Trophoblast cell (in vitro differentiated cells and primary cell): Measurements from ENCODE around the gene TOB1.
A peak's percentile ranks its signal among the peaks of the same experiment; 100 is the strongest.

Experiments
- DNase-seq, 2 donors: peaks; one replicate each; pipeline ENCODE4 v3.0.0-alpha.2; 2016
- H2AFZ ChIP-seq: 2 replicates; pipeline ENCODE4 v1.6.1; 2013; ENCODE audit warnings: low read length, moderate library complexity, mild to moderate bottlenecking; ENCODE audit not compliant: insufficient read depth, poor library complexity
- H2AK5ac ChIP-seq: 2 replicates; pipeline ENCODE4 v1.6.1; 2013; ENCODE audit warnings: mild to moderate bottlenecking, low read length
- H2BK120ac ChIP-seq: 2 replicates; pipeline ENCODE4 v1.6.1; 2013; ENCODE audit warnings: low read length, mild to moderate bottlenecking, moderate library complexity; ENCODE audit not compliant: insufficient read depth, poor library complexity
- H2BK12ac ChIP-seq: 2 replicates; pipeline ENCODE4 v1.6.1; 2013; ENCODE audit warnings: mild to moderate bottlenecking, low read length, moderate library complexity
- H2BK5ac ChIP-seq: 2 replicates; pipeline ENCODE4 v1.6.1; 2013; ENCODE audit warnings: low read length, low read depth, moderate library complexity, mild to moderate bottlenecking; ENCODE audit not compliant: poor library complexity
- H3K14ac ChIP-seq: 2 replicates; pipeline ENCODE4 v1.6.1; 2013; ENCODE audit warnings: mild to moderate bottlenecking, low read length
- H3K18ac ChIP-seq: 2 replicates; pipeline ENCODE4 v1.6.1; 2013; ENCODE audit warnings: mild to moderate bottlenecking, low read length
- H3K23ac ChIP-seq: 2 replicates; pipeline ENCODE4 v1.6.1; 2013; ENCODE audit warnings: low read length
- H3K27ac ChIP-seq: 2 replicates; pipeline ENCODE4 v1.5.1; 2013; ENCODE audit warnings: low read depth, mild to moderate bottlenecking, inconsistent platforms, low read length, moderate library complexity
- H3K27me3 ChIP-seq: 2 replicates; pipeline ENCODE4 v1.6.1; 2013; ENCODE audit warnings: inconsistent platforms, mild to moderate bottlenecking, low read length, moderate library complexity; ENCODE audit not compliant: insufficient read depth
- H3K36me3 ChIP-seq, 2 experiments: 1 replicate in 1 of 2; 2 replicates in 1 of 2; pipeline ENCODE4 v1.6.1; 2013; ENCODE audit warnings: low read length in 2 of 2, mild to moderate bottlenecking in 2 of 2, moderate library complexity in 1 of 2; ENCODE audit not compliant: insufficient read depth in 2 of 2, control insufficient read depth in 1 of 2
- H3K4ac ChIP-seq: 2 replicates; pipeline ENCODE4 v1.6.1; 2013; ENCODE audit warnings: low read depth, mild to moderate bottlenecking, low read length, moderate library complexity
- H3K4me1 ChIP-seq, 2 experiments: 1 replicate in 1 of 2; 2 replicates in 1 of 2; pipeline ENCODE4 v1.6.1; 2013; ENCODE audit warnings: low read length in 2 of 2, mild to moderate bottlenecking in 2 of 2, moderate library complexity in 1 of 2; ENCODE audit not compliant: insufficient read depth in 2 of 2, control insufficient read depth in 1 of 2
- H3K4me2 ChIP-seq: 2 replicates; pipeline ENCODE4 v1.6.1; 2013; ENCODE audit warnings: inconsistent platforms, mild to moderate bottlenecking, low read length, moderate library complexity
- H3K4me3 ChIP-seq: 2 replicates; pipeline ENCODE4 v1.5.1; 2013; ENCODE audit warnings: mild to moderate bottlenecking, low read depth, low read length, inconsistent platforms
- H3K79me1 ChIP-seq: one replicate; pipeline ENCODE4 v1.6.1; 2013; ENCODE audit warnings: low read length
- H3K79me2 ChIP-seq: 2 replicates; pipeline ENCODE4 v1.6.1; 2013; ENCODE audit warnings: low read length, mild to moderate bottlenecking; ENCODE audit not compliant: control insufficient read depth, insufficient read depth, poor library complexity
- H3K9ac ChIP-seq: 2 replicates; pipeline ENCODE4 v1.6.1; 2013; ENCODE audit warnings: mild to moderate bottlenecking, low read length
- H3K9me3 ChIP-seq: 2 replicates; pipeline ENCODE4 v1.6.1; 2013; ENCODE audit warnings: low read depth, mild to moderate bottlenecking, control low read depth, inconsistent platforms, low read length; ENCODE audit not compliant: insufficient read depth
- H4K12ac ChIP-seq: 2 replicates; pipeline ENCODE4 v1.6.1; 2013; ENCODE audit warnings: low read depth, mild to moderate bottlenecking, low read length, moderate library complexity
- H4K8ac ChIP-seq: 2 replicates; pipeline ENCODE4 v1.6.1; 2013; ENCODE audit warnings: low read depth, mild to moderate bottlenecking, low read length, moderate library complexity
- H4K91ac ChIP-seq: one replicate; pipeline ENCODE4 v1.6.1; 2013; ENCODE audit warnings: low read depth, mild to moderate bottlenecking, low read length, moderate library complexity
- WGBS: extraction: QIAGEN DNeasy Blood & Tissue Kit; methylation state at CpG from one replicate; pipeline ENCODE4 v1.1.7; 2013; ENCODE audit warnings: missing lambda C conversion rate; ENCODE audit not compliant: insufficient read length, insufficient coverage; ENCODE audit errors: extremely low coverage; 5-methylcytosine and 5-hydroxymethylcytosine counted together

Gene TOB1

GRCh38 chr17:50902372-50903353 lies 36.5 kb upstream of the TOB1 start:
- H2AFZ ChIP-seq, result no peak overlapping the region
- no peak overlapping the region for H3K4me2 ChIP-seq
- DNase-seq, result no peak
- H3K79me2 ChIP-seq, result no peaks in the 10 kb centered on the region
- H3K4me1 ChIP-seq, result peaks cover 16% of the 10 kb centered on the region in 2 experiments
- H4K12ac ChIP-seq, result no peak overlapping the region
- H3K27ac ChIP-seq, result no peak overlapping the region
- H2BK12ac ChIP-seq, result no peak overlapping the region
- H4K91ac ChIP-seq, result no peak overlapping the region
- H2BK120ac ChIP-seq, result no peak overlapping the region
- H3K23ac ChIP-seq, result no peak overlapping the region
- no peaks in the 10 kb centered on the region for H3K9me3 ChIP-seq
- no peaks in the 10 kb centered on the region for H3K79me1 ChIP-seq
- H3K9ac ChIP-seq, result no peak overlapping the region
- H3K14ac ChIP-seq, result no peak overlapping the region
- H3K36me3 ChIP-seq, result no peaks in the 10 kb centered on the region
- H3K4ac ChIP-seq, result no peak overlapping the region
- H3K27me3 ChIP-seq, result no peaks in the 10 kb centered on the region
- H2BK5ac ChIP-seq, result no peak overlapping the region
- no peak overlapping the region for H2AK5ac ChIP-seq
- WGBS, result no CpG with 5 or more reads among the region's 9 CpGs
- no peak overlapping the region for H4K8ac ChIP-seq
- no peak overlapping the region for H3K4me3 ChIP-seq
- no peak overlapping the region for H3K18ac ChIP-seq

GRCh38 chr17:50900383-50900892 lies 34.3 kb upstream of the TOB1 start:
- H3K4me3 ChIP-seq, result no peak overlapping the region
- no peaks in the 10 kb centered on the region for H3K27me3 ChIP-seq
- H3K18ac ChIP-seq, result no peak overlapping the region
- no peak overlapping the region for H4K12ac ChIP-seq
- no peaks in the 10 kb centered on the region for H3K36me3 ChIP-seq
- no peak overlapping the region for H2AK5ac ChIP-seq
- no peak overlapping the region for H3K14ac ChIP-seq
- WGBS, result no CpG with 5 or more reads among the region's 7 CpGs
- H3K4me2 ChIP-seq, result no peak overlapping the region
- H4K91ac ChIP-seq, result no peak overlapping the region
- no peaks in the 10 kb centered on the region for H3K79me2 ChIP-seq
- no peak overlapping the region for H2AFZ ChIP-seq
- no peak overlapping the region for H3K27ac ChIP-seq
- no peak overlapping the region for H3K4ac ChIP-seq
- H3K79me1 ChIP-seq, result no peaks in the 10 kb centered on the region
- H2BK120ac ChIP-seq, result no peak overlapping the region
- H3K9ac ChIP-seq, result peak overlapping the region; percentile 28
- H3K9me3 ChIP-seq, result no peaks in the 10 kb centered on the region
- no peak overlapping the region for H2BK12ac ChIP-seq
- no peak for DNase-seq
- H4K8ac ChIP-seq, result no peak overlapping the region
- H3K23ac ChIP-seq, result no peak overlapping the region
- peaks cover 13 to 14% of the 10 kb centered on the region in 2 experiments for H3K4me1 ChIP-seq
- no peak overlapping the region for H2BK5ac ChIP-seq

DNA sequence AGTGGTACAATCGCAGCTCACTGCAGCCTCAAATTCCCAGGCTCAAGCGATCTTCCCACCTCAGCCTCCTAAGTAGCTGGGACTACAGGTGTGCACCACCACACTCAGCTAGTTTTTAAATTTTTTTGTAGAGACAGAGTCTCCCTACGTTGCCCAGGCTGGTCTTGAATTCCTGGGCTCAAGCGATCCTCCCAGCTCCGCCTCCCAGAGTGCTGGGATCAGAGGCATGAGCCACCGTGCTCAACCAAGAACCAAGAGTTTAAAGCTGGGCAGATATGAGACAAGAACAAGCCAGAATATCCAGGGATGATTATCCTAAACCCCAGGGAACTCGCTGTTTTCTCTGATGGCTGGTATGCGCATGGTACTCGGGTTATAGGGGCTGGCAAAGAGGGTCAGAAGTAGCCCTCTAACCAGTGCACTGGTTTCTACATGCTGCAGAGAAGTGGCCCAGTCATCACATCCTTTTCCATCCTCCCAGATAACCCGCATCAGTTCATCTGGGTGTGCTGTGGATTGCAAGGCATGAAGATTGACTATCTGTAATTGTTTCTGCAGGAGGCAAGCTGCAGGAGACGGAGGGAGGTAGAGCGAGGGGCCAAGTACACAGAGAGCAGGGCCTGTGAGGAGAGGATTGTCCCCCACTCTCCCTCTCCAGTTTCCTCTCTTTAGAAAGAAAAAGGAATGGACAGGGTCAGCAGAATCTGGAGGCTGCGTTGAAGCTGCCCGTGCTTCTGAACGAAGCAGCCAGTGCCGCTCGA lies 33.6 kb upstream of the TOB1 start:
- Histone ChIP-seq H2AFZ (no peak overlapping the region), H3K4me2 (no peak overlapping the region), H3K27ac (no peak overlapping the region), H3K23ac (no peak overlapping the region), H3K14ac (no peak overlapping the region), H2BK12ac (no peak overlapping the region), H3K27me3 (no peaks in the 10 kb centered on the region), H3K4me1 (peaks cover 6 to 9% of the 10 kb centered on the region in 2 experiments), H3K9me3 (no peaks in the 10 kb centered on the region), H3K79me2 (no peaks in the 10 kb centered on the region), H3K4me3 (no peak overlapping the region), H3K36me3 (no peaks in the 10 kb centered on the region), H4K91ac (no peak overlapping the region), H3K9ac (no peak overlapping the region), H3K79me1 (no peaks in the 10 kb centered on the region), H2AK5ac (no peak overlapping the region), H4K12ac (no peak overlapping the region), H2BK5ac (no peak overlapping the region), H4K8ac (no peak overlapping the region), H3K4ac (no peak overlapping the region), H3K18ac (no peak overlapping the region), H2BK120ac (no peak overlapping the region)
- WGBS, result no CpG with 5 or more reads among the region's 17 CpGs
- peak; percentile 71 to 84 for DNase-seq

- Histone ChIP-seq H3K4me1 (peaks cover under 1 to 3% of the 10 kb centered on the region in 2 experiments), H3K14ac (no peak overlapping the region), H2BK120ac (no peak overlapping the region), H3K18ac (no peak overlapping the region), H4K91ac (no peak overlapping the region), H3K27me3 (no peaks in the 10 kb centered on the region), H3K9ac (no peak overlapping the region), H3K4ac (no peak overlapping the region), H4K12ac (no peak overlapping the region), H3K79me2 (no peaks in the 10 kb centered on the region), H3K36me3 (no peaks in the 10 kb centered on the region), H3K23ac (no peak overlapping the region), H2AK5ac (no peak overlapping the region), H2BK5ac (no peak overlapping the region), H3K4me3 (no peak overlapping the region), H3K9me3 (no peaks in the 10 kb centered on the region), H3K79me1 (no peaks in the 10 kb centered on the region), H3K27ac (no peak overlapping the region), H2AFZ (no peak overlapping the region), H3K4me2 (no peak overlapping the region), H2BK12ac (no peak overlapping the region), H4K8ac (no peak overlapping the region)
- DNase-seq, result no peak
- WGBS, result no CpG with 5 or more reads among the region's 6 CpGs
Measured at GRCh38 chr17:50899005-50899460, 32.9 kb upstream of the TOB1 start.
